ENCODE results near the gene MSLN.

GRCh38 chr16:724188-725040 is 36.1 kb upstream of the MSLN start:
- TF ChIP-seq CTCF (CRISPR knock-in tag; IDR thresholded peaks at IDR 0.05) (no peak), ZUFSP (CRISPR knock-in tag; IDR thresholded peaks at IDR 0.05; ENCODE audit: borderline replicate concordance) (no peak), E2F1 (CRISPR knock-in tag; IDR thresholded peaks at IDR 0.05) (no peak), KIAA2018 (CRISPR knock-in tag; IDR thresholded peaks at IDR 0.05; ENCODE audit: borderline replicate concordance) (no peak), ZBTB8A (CRISPR knock-in tag; IDR thresholded peaks at IDR 0.05; ENCODE audit: borderline replicate concordance, low read depth) (no peak), ZNF331 (CRISPR knock-in tag; IDR thresholded peaks at IDR 0.05) (no peak), TAF1 (CRISPR knock-in tag; IDR thresholded peaks at IDR 0.05) (no peak), JUNB (CRISPR knock-in tag; IDR thresholded peaks at IDR 0.05; ENCODE audit: borderline replicate concordance) (no peak)

Measured in HepG2 (cell line).